Endothelial cell of umbilical vein (primary cell): ENCODE results near the gene IST1.

Source experiments
- EZH2 ChIP-seq: IDR thresholded peaks from 2 replicates; pipeline ENCODE4 v1.6.1; 2012; ENCODE audit warnings: borderline replicate concordance, low read depth, mild to moderate bottlenecking, moderate library complexity, low read length, inconsistent platforms; ENCODE audit not compliant: severe bottlenecking
- FOS ChIP-seq: IDR thresholded peaks from 2 replicates; pipeline ENCODE4 v1.6.1; 2011; ENCODE audit warnings: mild to moderate bottlenecking, low read length, moderate library complexity, borderline replicate concordance; ENCODE audit not compliant: insufficient read depth
- POLR2A ChIP-seq: IDR thresholded peaks from 2 replicates; pipeline ENCODE4 v1.6.1; 2012; ENCODE audit warnings: low read depth, mild to moderate bottlenecking, control low read depth, low read length
- POLR2AphosphoS5 ChIP-seq: IDR thresholded peaks from 2 replicates; pipeline ENCODE4 v1.6.1; 2012; ENCODE audit warnings: low read depth, mild to moderate bottlenecking, control low read depth, low read length, moderate library complexity; ENCODE audit not compliant: insufficient read depth
- TF ChIP-seq, protein P1 (sequence below), 2 donors: IDR thresholded peaks; 1 replicate in 1 of 2; 2 replicates in 1 of 2; pipeline ENCODE4 v1.5.1; 2011; ENCODE audit warnings: low read length in 2 of 2, mild to moderate bottlenecking in 2 of 2, moderate library complexity in 2 of 2, control low read depth in 1 of 2, inconsistent platforms in 1 of 2, low read depth in 1 of 2; ENCODE audit not compliant: insufficient read depth in 1 of 2; ENCODE audit errors: extremely low read depth in 1 of 2
- TF ChIP-seq, protein P2 (sequence below): IDR thresholded peaks from 2 replicates; pipeline ENCODE4 v1.6.1; 2011; ENCODE audit not compliant: insufficient read depth, insufficient read length

- TF ChIP-seq, protein P1, sequence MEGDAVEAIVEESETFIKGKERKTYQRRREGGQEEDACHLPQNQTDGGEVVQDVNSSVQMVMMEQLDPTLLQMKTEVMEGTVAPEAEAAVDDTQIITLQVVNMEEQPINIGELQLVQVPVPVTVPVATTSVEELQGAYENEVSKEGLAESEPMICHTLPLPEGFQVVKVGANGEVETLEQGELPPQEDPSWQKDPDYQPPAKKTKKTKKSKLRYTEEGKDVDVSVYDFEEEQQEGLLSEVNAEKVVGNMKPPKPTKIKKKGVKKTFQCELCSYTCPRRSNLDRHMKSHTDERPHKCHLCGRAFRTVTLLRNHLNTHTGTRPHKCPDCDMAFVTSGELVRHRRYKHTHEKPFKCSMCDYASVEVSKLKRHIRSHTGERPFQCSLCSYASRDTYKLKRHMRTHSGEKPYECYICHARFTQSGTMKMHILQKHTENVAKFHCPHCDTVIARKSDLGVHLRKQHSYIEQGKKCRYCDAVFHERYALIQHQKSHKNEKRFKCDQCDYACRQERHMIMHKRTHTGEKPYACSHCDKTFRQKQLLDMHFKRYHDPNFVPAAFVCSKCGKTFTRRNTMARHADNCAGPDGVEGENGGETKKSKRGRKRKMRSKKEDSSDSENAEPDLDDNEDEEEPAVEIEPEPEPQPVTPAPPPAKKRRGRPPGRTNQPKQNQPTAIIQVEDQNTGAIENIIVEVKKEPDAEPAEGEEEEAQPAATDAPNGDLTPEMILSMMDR (IDR thresholded peaks at IDR 0.05; ENCODE audit: extremely low read depth in 1 of 2, insufficient read depth in 1 of 2, low read depth in 1 of 2, low read length in 2 of 2): no peak
- TF ChIP-seq EZH2 (no peak), FOS (no peak), POLR2A (no peak), POLR2AphosphoS5 (no peak)
- TF ChIP-seq, protein P2, sequence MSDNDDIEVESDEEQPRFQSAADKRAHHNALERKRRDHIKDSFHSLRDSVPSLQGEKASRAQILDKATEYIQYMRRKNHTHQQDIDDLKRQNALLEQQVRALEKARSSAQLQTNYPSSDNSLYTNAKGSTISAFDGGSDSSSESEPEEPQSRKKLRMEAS: no peak
Measured at GRCh38 chr16:71916397-71916920, 21.1 kb downstream of the IST1 start.
